Epithelial cell of esophagus (primary cell): Measurements from ENCODE around the gene ELMO1.

Source experiments
- DNase-seq: peaks from one replicate; pipeline ENCODE4 v3.0.0; 2010; ENCODE audit warnings: low read depth
- H3K4me3 ChIP-seq: 2 replicates; pipeline ENCODE4 v1.5.1; 2011; ENCODE audit warnings: mild to moderate bottlenecking, low read length, control low read depth
- TF ChIP-seq, protein P1 (sequence below): IDR thresholded peaks from 2 replicates; pipeline ENCODE4 v1.5.1; 2011; ENCODE audit warnings: low read depth, mild to moderate bottlenecking, low read length, control low read depth, inconsistent platforms; ENCODE audit not compliant: insufficient read depth; ENCODE audit errors: missing control alignments

The ELMO1 gene

GRCh38 chr7:37255327-37255944 lies 193.2 kb downstream of the ELMO1 start:
- no peak overlapping the region for H3K4me3 ChIP-seq
- TF ChIP-seq, protein P1, sequence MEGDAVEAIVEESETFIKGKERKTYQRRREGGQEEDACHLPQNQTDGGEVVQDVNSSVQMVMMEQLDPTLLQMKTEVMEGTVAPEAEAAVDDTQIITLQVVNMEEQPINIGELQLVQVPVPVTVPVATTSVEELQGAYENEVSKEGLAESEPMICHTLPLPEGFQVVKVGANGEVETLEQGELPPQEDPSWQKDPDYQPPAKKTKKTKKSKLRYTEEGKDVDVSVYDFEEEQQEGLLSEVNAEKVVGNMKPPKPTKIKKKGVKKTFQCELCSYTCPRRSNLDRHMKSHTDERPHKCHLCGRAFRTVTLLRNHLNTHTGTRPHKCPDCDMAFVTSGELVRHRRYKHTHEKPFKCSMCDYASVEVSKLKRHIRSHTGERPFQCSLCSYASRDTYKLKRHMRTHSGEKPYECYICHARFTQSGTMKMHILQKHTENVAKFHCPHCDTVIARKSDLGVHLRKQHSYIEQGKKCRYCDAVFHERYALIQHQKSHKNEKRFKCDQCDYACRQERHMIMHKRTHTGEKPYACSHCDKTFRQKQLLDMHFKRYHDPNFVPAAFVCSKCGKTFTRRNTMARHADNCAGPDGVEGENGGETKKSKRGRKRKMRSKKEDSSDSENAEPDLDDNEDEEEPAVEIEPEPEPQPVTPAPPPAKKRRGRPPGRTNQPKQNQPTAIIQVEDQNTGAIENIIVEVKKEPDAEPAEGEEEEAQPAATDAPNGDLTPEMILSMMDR = no peak
- no peak for DNase-seq

DNA sequence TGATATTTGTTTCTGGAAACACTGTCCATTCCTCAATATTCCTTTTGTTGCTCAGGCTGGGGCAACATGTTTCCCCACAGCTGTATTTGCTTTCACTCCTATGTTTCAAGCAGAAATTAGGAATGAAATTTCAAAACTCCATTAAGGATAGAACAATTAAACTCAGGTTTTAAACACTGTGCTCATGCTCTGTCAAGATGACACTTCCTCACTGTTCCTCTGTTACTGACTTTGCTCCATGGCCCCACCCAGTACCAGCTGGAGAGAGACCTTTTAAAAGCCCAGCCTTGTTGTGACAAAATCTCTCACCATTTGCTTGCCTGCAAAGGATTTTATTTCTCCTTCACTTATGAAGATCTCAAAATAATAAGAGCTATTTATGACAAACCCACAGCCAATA lies 197.4 kb downstream of the ELMO1 start:
- no peak for DNase-seq
- TF ChIP-seq, protein P1 = no peak
- no peak overlapping the region for H3K4me3 ChIP-seq

DNA sequence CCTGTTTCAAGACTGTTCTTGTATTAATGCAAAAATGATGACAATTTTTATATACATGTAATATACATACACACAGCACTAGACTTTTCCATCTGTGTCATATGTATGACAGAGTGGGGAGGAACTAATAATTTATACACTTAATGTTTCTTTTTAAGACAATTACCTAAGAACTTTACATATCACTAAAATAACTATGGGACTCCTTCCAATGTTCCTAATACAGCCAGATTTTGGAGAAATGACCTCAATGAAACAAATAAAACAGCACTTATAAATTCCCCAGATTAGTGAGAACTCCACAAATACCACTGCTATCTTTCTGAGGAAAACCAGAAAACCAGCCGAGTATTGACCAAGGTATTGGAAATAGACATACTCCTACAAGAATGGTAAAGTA lies 199.4 kb downstream of the ELMO1 start:
- no peak for DNase-seq
- H3K4me3 ChIP-seq = no peak overlapping the region
- TF ChIP-seq, protein P1 = no peak

DNA sequence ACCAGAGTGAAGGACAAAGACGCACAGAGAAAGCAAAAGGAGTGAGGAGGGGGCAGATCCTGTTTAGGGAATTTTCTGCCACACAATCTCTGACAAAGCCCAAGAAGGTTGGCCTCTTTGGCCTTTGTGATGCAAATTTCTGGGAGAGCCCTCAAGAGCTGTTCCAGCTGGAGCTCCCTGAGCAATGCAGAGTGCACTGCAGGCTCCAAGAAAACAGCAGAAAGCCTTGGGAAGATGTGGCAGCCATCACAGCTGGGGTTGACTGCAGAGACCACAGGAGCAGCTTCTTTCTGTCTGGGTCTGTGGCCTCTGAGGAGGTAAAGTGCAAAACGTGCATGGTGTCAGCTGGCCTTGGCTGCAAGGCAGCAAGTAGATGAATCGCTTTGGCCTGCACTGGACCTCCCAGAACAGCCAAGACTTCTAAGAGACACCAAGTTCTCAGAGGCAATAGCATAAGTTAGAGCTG lies 200.2 kb downstream of the ELMO1 start:
- no peak overlapping the region for H3K4me3 ChIP-seq
- no peak for DNase-seq
- TF ChIP-seq, protein P1 = no peak

DNA sequence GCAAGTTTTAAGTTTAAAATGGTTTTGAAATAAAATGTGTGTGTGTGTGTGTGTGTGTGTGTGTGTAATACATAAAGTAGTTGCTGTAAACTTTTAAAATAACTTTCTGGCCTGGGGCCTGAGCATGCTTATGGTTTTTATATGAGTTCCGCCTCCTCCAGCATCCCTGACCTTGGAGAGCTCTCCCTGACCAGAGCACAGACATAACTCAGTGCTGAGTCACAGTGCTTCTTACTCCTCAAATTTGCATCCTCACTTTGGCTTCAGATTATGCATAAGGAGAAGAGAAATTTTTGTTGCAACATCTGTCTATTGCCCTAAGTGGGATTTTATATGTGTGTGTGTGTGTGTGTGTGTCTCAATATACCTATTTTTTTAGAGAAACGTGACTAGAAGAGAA lies 200.8 kb downstream of the ELMO1 start:
- DNase-seq = peak; percentile 4
- TF ChIP-seq, protein P1 = no peak

GRCh38 chr7:37245590-37245989 lies 203.1 kb downstream of the ELMO1 start:
- no peak for DNase-seq
- H3K4me3 ChIP-seq = no peak overlapping the region
- TF ChIP-seq, protein P1 = no peak

More for the DNA sequence above, 200.8 kb downstream of the ELMO1 start:
- no peak overlapping the region for H3K4me3 ChIP-seq

DNA sequence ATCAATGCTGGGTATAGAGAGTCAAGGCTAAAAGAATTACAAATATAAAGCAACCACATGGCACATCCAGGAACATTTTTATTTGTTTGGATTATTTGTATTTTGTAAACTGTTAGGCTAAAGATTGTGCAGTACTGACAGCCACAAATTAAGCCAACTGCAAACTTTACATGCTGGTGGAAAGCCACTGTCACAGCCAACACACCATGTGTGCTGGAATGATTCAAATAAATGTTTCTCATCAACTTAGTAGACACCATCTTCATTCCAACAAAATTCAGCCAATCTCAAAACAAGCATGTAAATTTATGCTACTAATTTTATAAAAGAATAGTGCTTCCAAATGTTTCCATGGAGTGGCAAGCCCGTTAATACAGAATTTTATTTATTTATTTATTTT lies 211.8 kb downstream of the ELMO1 start:
- no peak for DNase-seq
- TF ChIP-seq, protein P1 = no peak
- H3K4me3 ChIP-seq = no peak overlapping the region
